SK-N-SH (cell line): Measurements from ENCODE around the gene CREBL2. TPM values are rescaled to one million over a fixed set of nuclear protein-coding genes. Genes with fewer than 3 reads are reported as not detected.

ENCODE experiments used
- CTCF ChIA-PET: fragments of 300-600, 350-600 bp; formaldehyde crosslinking; extraction: SDS; loops from one replicate; lab custom pipeline; 2021; lab: Yijun Ruan, JAX
- POLR2A ChIA-PET: fragments of 350-600 bp; sonication (Branson Sonifier 250); formaldehyde crosslinking; extraction: SDS; loops from one replicate; lab custom pipeline; 2020; ENCODE audit warnings: antibody characterized with exemption, inconsistent platforms; lab: Yijun Ruan, JAX
- DNase-seq: peaks from one replicate; pipeline ENCODE4 v3.0.0; 2012
- H2AFZ ChIP-seq: fragments of 200-600 bp; sonication (generic); 2 replicates; pipeline ENCODE4 v1.8.1; 2016; ENCODE audit warnings: antibody characterized with exemption, mild to moderate bottlenecking, low read depth
- H3F3A ChIP-seq: fragments of 200-600 bp; sonication (generic); replicated peaks from 2 replicates; pipeline ENCODE3; 2016; ENCODE audit warnings: antibody characterized with exemption, mild to moderate bottlenecking; ENCODE audit not compliant: insufficient read depth
- H3K27ac ChIP-seq, 2 experiments: fragments of 200-500 bp in 1 of 2; fragments of 200-600 bp in 1 of 2; sonication (Bioruptor generic) in 1 of 2; sonication (generic), shearing (Covaris generic) in 1 of 2; 2 replicates each; pipeline versions ENCODE4 v1.5.1 to v1.6.1; 2014 to 2016; ENCODE audit warnings: low read depth in 2 of 2, inconsistent platforms in 1 of 2, low read length in 1 of 2, mild to moderate bottlenecking in 1 of 2, mixed read lengths in 1 of 2
- H3K27me3 ChIP-seq: fragments of 200-600 bp; sonication (generic), shearing (Covaris generic); 2 replicates; pipeline ENCODE4 v1.6.1; 2016; ENCODE audit warnings: mixed run types; ENCODE audit not compliant: insufficient read depth
- H3K36me3 ChIP-seq, 2 experiments: fragments of 200-500 bp in 1 of 2; fragments of 200-600 bp in 1 of 2; sonication (Bioruptor generic) in 1 of 2; sonication (generic) in 1 of 2; replicated peaks in 1 of 2; 2 replicates each; pipeline versions ENCODE3 to v1.5.1; 2014 to 2016; ENCODE audit warnings: low read length in 1 of 2, mild to moderate bottlenecking in 1 of 2; ENCODE audit not compliant: insufficient read depth in 2 of 2, control insufficient read depth in 1 of 2
- H3K4me1 ChIP-seq, 2 experiments: fragments of 200-500 bp in 1 of 2; fragments of 200-600 bp in 1 of 2; sonication (Bioruptor generic) in 1 of 2; sonication (generic), shearing (Covaris generic) in 1 of 2; 2 replicates each; pipeline versions ENCODE4 v1.5.1 to v1.6.1; 2014 to 2016; ENCODE audit warnings: low read depth in 1 of 2, low read length in 1 of 2, mixed run types in 1 of 2; ENCODE audit not compliant: insufficient read depth in 2 of 2, control insufficient read depth in 1 of 2
- H3K4me2 ChIP-seq: fragments of 200-600 bp; sonication (generic), shearing (Covaris generic); 2 replicates; pipeline ENCODE4 v1.6.1; 2017; ENCODE audit warnings: mixed run types
- H3K4me3 ChIP-seq, 2 experiments: fragments of 200-500 bp in 1 of 2; fragments of 200-600 bp in 1 of 2; sonication (Bioruptor generic) in 1 of 2; sonication (generic), shearing (Covaris generic) in 1 of 2; 2 replicates each; pipeline versions ENCODE4 v1.5.1 to v1.8.1; 2014 to 2016; ENCODE audit warnings: low read depth in 2 of 2, inconsistent platforms in 1 of 2, low read length in 1 of 2, mild to moderate bottlenecking in 1 of 2, mixed read lengths in 1 of 2, moderate library complexity in 1 of 2
- H3K79me2 ChIP-seq: fragments of 200-600 bp; sonication (generic); 2 replicates; pipeline ENCODE4 v1.8.1; 2017; ENCODE audit warnings: mild to moderate bottlenecking; ENCODE audit not compliant: insufficient read depth
- H3K9ac ChIP-seq: fragments of 200-600 bp; sonication (generic); 2 replicates; pipeline ENCODE4 v1.6.1; 2017; ENCODE audit warnings: mixed run types
- H3K9me2 ChIP-seq: fragments of 200-600 bp; sonication (generic); 2 replicates; pipeline ENCODE4 v1.6.1; 2017; ENCODE audit warnings: mixed run types
- H3K9me3 ChIP-seq: fragments of 200-600 bp; sonication (generic); 2 replicates; pipeline ENCODE4 v1.6.1; 2017; ENCODE audit warnings: mixed run types, mild to moderate bottlenecking, moderate library complexity
- H4K20me1 ChIP-seq: fragments of 200-600 bp; sonication (generic); 2 replicates; pipeline ENCODE4 v1.6.1; 2017; ENCODE audit warnings: mild to moderate bottlenecking, mixed run types; ENCODE audit not compliant: insufficient read depth
- CHD2 ChIP-seq: fragments of 150-350 bp; IDR thresholded peaks from 2 replicates; pipeline ENCODE4 v1.6.1; 2018; ENCODE audit warnings: low read length; ENCODE audit not compliant: partially characterized antibody
- CTCF ChIP-seq: fragments of 200-600 bp; sonication (generic); IDR thresholded peaks from 2 replicates; pipeline ENCODE4 v1.6.1; 2017; ENCODE audit warnings: antibody characterized with exemption, mild to moderate bottlenecking, moderate library complexity
- ELF1 ChIP-seq: IDR thresholded peaks from 2 replicates; pipeline ENCODE4 v1.4.0; 2012
- EP300 ChIP-seq, 2 experiments: IDR thresholded peaks; 2 replicates each; pipeline versions ENCODE4 v1.4.0 to v1.6.1; 2012; ENCODE audit warnings: borderline replicate concordance in 1 of 2, low read depth in 1 of 2, low read length in 1 of 2
- EZH2phosphoT487 ChIP-seq: fragments of 200-600 bp; sonication (generic); IDR thresholded peaks from 2 replicates; pipeline ENCODE4 v1.6.1; 2017; ENCODE audit warnings: low read depth, mixed run types, mild to moderate bottlenecking, antibody characterized with exemption, moderate library complexity, borderline replicate concordance
- FOSL2 ChIP-seq: IDR thresholded peaks from 2 replicates; pipeline ENCODE4 v1.4.0; 2012; ENCODE audit warnings: low read depth, mild to moderate bottlenecking, moderate library complexity, borderline replicate concordance
- FOXJ3 ChIP-seq: sonication (generic); formaldehyde crosslinking; IDR thresholded peaks from 2 replicates; pipeline ENCODE4 v1.5.1; 2020; ENCODE audit warnings: mild to moderate bottlenecking, missing genetic modification reagents
- FOXM1 ChIP-seq: IDR thresholded peaks from 2 replicates; pipeline ENCODE4 v1.4.0; 2012; ENCODE audit warnings: low read depth, mild to moderate bottlenecking
- GABPA ChIP-seq: IDR thresholded peaks from 2 replicates; pipeline ENCODE4 v1.4.0; 2012; ENCODE audit warnings: low read depth, mild to moderate bottlenecking
- IRF3 ChIP-seq: fragments of 150-350 bp; IDR thresholded peaks from 2 replicates; pipeline ENCODE4 v1.6.1; 2016; ENCODE audit warnings: mild to moderate bottlenecking, low read depth, low read length
- JUND ChIP-seq: IDR thresholded peaks from 2 replicates; pipeline ENCODE4 v1.4.0; 2012
- MAX ChIP-seq: IDR thresholded peaks from 2 replicates; pipeline ENCODE4 v1.4.0; 2012; ENCODE audit warnings: low read depth
- MEF2A ChIP-seq: IDR thresholded peaks from 2 replicates; pipeline ENCODE4 v1.4.0; 2012; ENCODE audit warnings: low read depth, borderline replicate concordance
- MXI1 ChIP-seq: IDR thresholded peaks from 2 replicates; pipeline ENCODE4 v1.6.1; 2012; ENCODE audit warnings: mild to moderate bottlenecking, low read depth, low read length, improper control_type of control experiment
- NFIC ChIP-seq: IDR thresholded peaks from 2 replicates; pipeline ENCODE4 v1.4.0; 2012; ENCODE audit warnings: borderline replicate concordance
- NRF1 ChIP-seq: IDR thresholded peaks from 2 replicates; pipeline ENCODE4 v1.6.1; 2012; ENCODE audit warnings: low read depth, mild to moderate bottlenecking, low read length
- RCOR1 ChIP-seq: fragments of 150-350 bp; IDR thresholded peaks from 2 replicates; pipeline ENCODE4 v1.6.1; 2017; ENCODE audit warnings: antibody characterized with exemption, low read length
- SIN3A ChIP-seq: IDR thresholded peaks from 2 replicates; pipeline ENCODE4 v1.6.1; 2012; ENCODE audit warnings: low read depth, mild to moderate bottlenecking, low read length, moderate library complexity, borderline replicate concordance
- SMC3 ChIP-seq: IDR thresholded peaks from 2 replicates; pipeline ENCODE4 v1.6.1; 2012; ENCODE audit warnings: low read depth, low read length, improper control_type of control experiment
- TAF1 ChIP-seq: IDR thresholded peaks from 2 replicates; pipeline ENCODE4 v1.6.1; 2012; ENCODE audit warnings: low read depth, mild to moderate bottlenecking, low read length, moderate library complexity, borderline replicate concordance
- TCF12 ChIP-seq: IDR thresholded peaks from 2 replicates; pipeline ENCODE4 v1.4.0; 2012
- TEAD4 ChIP-seq: IDR thresholded peaks from 2 replicates; pipeline ENCODE4 v1.4.0; 2012; ENCODE audit warnings: mild to moderate bottlenecking, borderline replicate concordance; ENCODE audit not compliant: insufficient read depth
- USF1 ChIP-seq: IDR thresholded peaks from 2 replicates; pipeline ENCODE4 v1.4.0; 2012; ENCODE audit warnings: low read depth, borderline replicate concordance
- ZBTB33 ChIP-seq: IDR thresholded peaks from 2 replicates; pipeline ENCODE4 v1.4.0; 2012; ENCODE audit warnings: low read depth, borderline replicate concordance
- WGBS: methylation state at CpG from one replicate; pipeline ENCODE4 v1.1.6; 2017; ENCODE audit warnings: low lambda C conversion rate; 5-methylcytosine and 5-hydroxymethylcytosine counted together
- polyA plus RNA-seq, 3 experiments: library from polyadenylated mRNA; depleted of rRNA; stranded (reverse); fragments of >200 nt; gene quantifications; 2 replicates each; pipeline ENCODE4 v1.2.3, GENCODE V29; 2012

Gene CREBL2
- polyA plus RNA-seq, 1 of the 3 experiments (the other 2 are of a cell fraction): 12.6 TPM

- TF ChIP-seq IRF3 (no peak), JUND (no peak), FOSL2 (no peak)
Observed at GRCh38 chr12:12683725-12684124, 72.0 kb downstream of the CREBL2 start (continued).

GRCh38 chr12:12684375-12685106 is 72.9 kb downstream of the CREBL2 start:
- POLR2A ChIA-PET: no interaction called here
- no peaks in the 10 kb centered on the region for H3K36me3 ChIP-seq
- peaks cover 0 to 14% of the 10 kb centered on the region in 2 experiments; a peak in 2 of 4 replicates for H3K4me1 ChIP-seq
- H3K27me3 ChIP-seq: no peaks in the 10 kb centered on the region
- CTCF ChIA-PET: interaction anchor here (0.8 to 1.3 kb wide), 3 partner anchors 8 to 29 kb away, joined by 3 to 6 read pairs (median 4); no protein-coding TSS in a partner anchor
- H3K79me2 ChIP-seq: no peaks in the 10 kb centered on the region
- WGBS: 15% methylated on average over 5 of the region's 5 CpGs
- no peaks in the 10 kb centered on the region for H3K9me2 ChIP-seq
- H4K20me1 ChIP-seq: no peaks in the 10 kb centered on the region
- no peak overlapping the region for H3K9ac ChIP-seq
- peak overlapping the region in 1 of 2 experiments; percentile 37; a peak in 2 of 4 replicates for H3K4me3 ChIP-seq
- H3F3A ChIP-seq: no peaks in the 10 kb centered on the region
- H3K4me2 ChIP-seq: peak overlapping the region; percentile 46
- 0 out of 2 replicates have a peak overlapping the region, but pooled peaks have one; percentile 8 for H2AFZ ChIP-seq
- DNase-seq: peak; percentile 75
- H3K27ac ChIP-seq: peak overlapping the region in 1 of 2 experiments; percentile 89; a peak in 2 of 4 replicates
- H3K9me3 ChIP-seq: no peaks in the 10 kb centered on the region
- TF ChIP-seq MXI1 (peak; percentile 75; the same call in 1 of the 2 replicates), TEAD4 (no peak), ZBTB33 (no peak), GABPA (no peak), MAX (no peak), USF1 (peak; percentile 85; the same call in 1 of the 2 replicates), CHD2 (peak; percentile 93), SMC3 (no peak), ELF1 (no peak), TCF12 (peak; percentile 23; the same call in 1 of the 2 replicates), NFIC (no peak), FOXJ3 (CRISPR knock-in tag) (no peak), JUND (no peak), MEF2A (no peak), NRF1 (no peak), TAF1 (no peak), EZH2phosphoT487 (no peak), FOXM1 (no peak), RCOR1 (peak; percentile 52; the same call in 1 of the 2 replicates), CTCF (no peak), EP300 (IDR thresholded peaks at IDR 0.05; ENCODE audit: borderline replicate concordance in 1 of 2, low read depth in 1 of 2, low read length in 1 of 2) (peak in 1 of 2 experiments; percentile 75; a peak in 2 of 4 replicates), SIN3A (no peak)
